GM12878 (cell line): ENCODE measurements around the gene SCAMP5. TPM values are rescaled to one million over a fixed set of nuclear protein-coding genes. Genes with fewer than 3 reads are reported as not detected.

Experiments
- ATAC-seq: fragments of 200-7000 bp; cut with Tn5 transposase; 3 replicates; pipeline ENCODE4 v1.9.1; 2020; ENCODE audit warnings: mild to moderate bottlenecking, moderate library complexity
- BruUV-seq: library from RNA; stranded (reverse); fragments of 400-500 nt; replicated peaks from 2 replicates; lab custom pipeline; 2021; lab: Mats Ljungman, UMichigan
- CTCF ChIA-PET: fragments of 300-600 bp; sonication (Branson Sonifier 250); formaldehyde crosslinking; extraction: SDS; loops from one replicate; lab custom pipeline; 2021; ENCODE audit warnings: inconsistent platforms; lab: Yijun Ruan, JAX
- POLR2A ChIA-PET: fragments of 350-600 bp; formaldehyde crosslinking; extraction: SDS; loops from one replicate; lab custom pipeline; 2021; ENCODE audit warnings: inconsistent platforms; lab: Charles Lee
- RAD21 ChIA-PET: fragments of 300-600 bp; sonication (Branson Sonifier 250); formaldehyde crosslinking; loops from one replicate; lab custom pipeline; 2023; ENCODE audit warnings: antibody characterized with exemption; ENCODE audit not compliant: unreplicated experiment; lab: Charles Lee
- SMC1A ChIA-PET: fragments of 300-600 bp; sonication (Branson Sonifier 250); formaldehyde crosslinking; loops from one replicate; lab custom pipeline; 2023; ENCODE audit not compliant: unreplicated experiment, uncharacterized antibody; lab: Charles Lee
- DNase-seq: peaks from one replicate; pipeline ENCODE4 v3.0.0-alpha.2; 2011; ENCODE audit warnings: low read depth, low spot score
- FAIRE-seq: peaks from 3 replicates; lab custom pipeline; 2011; peaks lifted over from hg19 to GRCh38; lab: Jason Lieb, UNC
- H2AFZ ChIP-seq: 2 replicates; pipeline ENCODE4 v1.6.0; 2011; ENCODE audit warnings: low read depth, low read length, control low read depth; ENCODE audit not compliant: control insufficient read depth
- H3K27ac ChIP-seq: 2 replicates; pipeline ENCODE4 v1.5.1; 2011; ENCODE audit warnings: control low read depth; ENCODE audit not compliant: control insufficient read depth, insufficient read depth
- H3K27me3 ChIP-seq, 2 experiments: replicated peaks in 1 of 2; 2 replicates each; pipeline versions ENCODE4 v1.6.0 to v1.6.1; 2011; ENCODE audit warnings: low read length in 1 of 2; ENCODE audit not compliant: control insufficient read depth in 2 of 2, insufficient read depth in 2 of 2
- H3K36me3 ChIP-seq, 2 experiments: 2 replicates each; pipeline ENCODE4 v1.5.1; 2011; ENCODE audit warnings: low read length in 1 of 2; ENCODE audit not compliant: control insufficient read depth in 2 of 2, insufficient read depth in 2 of 2
- H3K4me1 ChIP-seq: 2 replicates; pipeline ENCODE4 v1.6.1; 2011; ENCODE audit warnings: mild to moderate bottlenecking, low read length, moderate library complexity, mixed read lengths; ENCODE audit not compliant: control insufficient read depth, insufficient read depth
- H3K4me2 ChIP-seq: 2 replicates; pipeline ENCODE4 v1.6.0; 2011; ENCODE audit warnings: control low read depth; ENCODE audit not compliant: control insufficient read depth, insufficient read depth
- H3K4me3 ChIP-seq: fragments of 200-600 bp; sonication (generic); 2 replicates; pipeline ENCODE4 v1.5.1; 2016
- H3K79me2 ChIP-seq: 2 replicates; pipeline ENCODE4 v1.6.0; 2011; ENCODE audit warnings: low read length; ENCODE audit not compliant: control insufficient read depth, insufficient read depth
- H3K9ac ChIP-seq: 2 replicates; pipeline ENCODE4 v1.8.0; 2011; ENCODE audit warnings: low read length, control low read depth, mixed read lengths; ENCODE audit not compliant: control insufficient read depth, insufficient read depth
- H3K9me3 ChIP-seq: replicated peaks from 3 replicates; pipeline ENCODE4 v1.5.1; 2011; ENCODE audit warnings: mild to moderate bottlenecking, low read length; ENCODE audit not compliant: control insufficient read depth, insufficient read depth
- H4K20me1 ChIP-seq: 2 replicates; pipeline ENCODE4 v1.6.0; 2011; ENCODE audit not compliant: control insufficient read depth, insufficient read depth
- CHD4 ChIP-seq: fragments of 200-600 bp; sonication (generic); IDR thresholded peaks from 2 replicates; pipeline ENCODE4 v1.6.1; 2016; ENCODE audit warnings: mild to moderate bottlenecking
- FOS ChIP-seq: IDR thresholded peaks from 3 replicates; pipeline ENCODE4 v1.6.1; 2011; ENCODE audit warnings: borderline replicate concordance; ENCODE audit not compliant: insufficient read length; ENCODE audit errors: extremely low read depth
- FOXM1 ChIP-seq: IDR thresholded peaks from 2 replicates; pipeline ENCODE4 v1.6.1; 2012; ENCODE audit warnings: low read depth, mild to moderate bottlenecking, inconsistent platforms, low read length, moderate library complexity
- NFIC ChIP-seq: IDR thresholded peaks from 2 replicates; pipeline ENCODE4 v1.6.1; 2012; ENCODE audit warnings: low read depth, mild to moderate bottlenecking, inconsistent platforms, low read length, moderate library complexity
- POLR2A ChIP-seq: IDR thresholded peaks from 2 replicates; pipeline ENCODE4 v1.6.1; 2011; ENCODE audit warnings: low read depth, mild to moderate bottlenecking, low read length
- POU2F2 ChIP-seq: IDR thresholded peaks from 3 replicates; pipeline ENCODE4 v1.6.1; 2011; ENCODE audit warnings: low read depth, mild to moderate bottlenecking, low read length, borderline replicate concordance
- RFX5 ChIP-seq: IDR thresholded peaks from 2 replicates; pipeline ENCODE4 v1.6.1; 2011; ENCODE audit warnings: low read depth, low read length, improper control_type of control experiment
- SRF ChIP-seq, 2 experiments: IDR thresholded peaks; 2 replicates each; pipeline ENCODE4 v1.6.1; 2011; ENCODE audit warnings: low read depth in 2 of 2, low read length in 2 of 2, mild to moderate bottlenecking in 1 of 2, moderate library complexity in 1 of 2
- TCF3 ChIP-seq: IDR thresholded peaks from 2 replicates; pipeline ENCODE4 v1.6.1; 2012; ENCODE audit warnings: low read depth, mild to moderate bottlenecking, low read length, borderline replicate concordance; ENCODE audit not compliant: insufficient read depth
- ZNF24 ChIP-seq: fragments of 450-650 bp; IDR thresholded peaks from 2 replicates; pipeline ENCODE4 v1.6.1; 2017; ENCODE audit warnings: antibody characterized with exemption, mild to moderate bottlenecking
- ZNF622 ChIP-seq: fragments of 450-650 bp; IDR thresholded peaks from 2 replicates; pipeline ENCODE4 v1.6.1; 2017; ENCODE audit warnings: mild to moderate bottlenecking, inconsistent platforms
- ZZZ3 ChIP-seq: IDR thresholded peaks from 2 replicates; pipeline ENCODE4 v1.6.1; 2011; ENCODE audit warnings: low read depth; ENCODE audit not compliant: control insufficient read depth, insufficient read length
- WGBS: methylation state at CpG from one replicate; pipeline ENCODE4 v1.1.6; 2016; ENCODE audit warnings: low lambda C conversion rate; ENCODE audit not compliant: insufficient replicate concordance, insufficient coverage; ENCODE audit errors: missing lambda C conversion rate; 5-methylcytosine and 5-hydroxymethylcytosine counted together
- in situ Hi-C: fragments of 300-500 bp; cut with MboI; formaldehyde crosslinking; loops from 9 replicates; pipeline ENCODE4 v1.14.3; 2018; ENCODE audit warnings: mixed read lengths
- intact Hi-C: fragments of 100-400 bp; cut with micrococcal nuclease; formaldehyde crosslinking; loops from one replicate; pipeline ENCODE4 v1.14.2; 2022; ENCODE audit not compliant: unreplicated experiment
- polyA plus RNA-seq, 11 experiments: library from polyadenylated mRNA; depleted of rRNA in 4 of 11; unstranded in 6 of 11; stranded (reverse) in 5 of 11; fragments of >200 nt; fragmentation: Nextera tagmentation in 4 of 11; fragmentation: Illumina TruSeq in 1 of 11; extraction: Ambion mirVana in 4 of 11; extraction: Trizol in 1 of 11; gene quantifications; 1 replicate in 1 of 11; 2 replicates in 10 of 11; pipeline versions ENCODE4 v1.2.1 to v1.2.3, GENCODE V29; 2011 to 2016; ENCODE audit warnings: inconsistent platforms in 2 of 11, missing spikeins in 2 of 11, low read depth in 1 of 11
- total RNA-seq, 4 experiments: library from RNA; depleted of rRNA in 3 of 4; stranded (reverse); fragments of >200 nt in 3 of 4; fragmentation: Illumina TruSeq in 1 of 4; extraction: Trizol in 1 of 4; gene quantifications; 2 replicates each; pipeline versions ENCODE4 v1.2.1 to v1.2.3, GENCODE V29; 2013 to 2021
- TF ChIP-seq, protein P1 (sequence below): IDR thresholded peaks from 2 replicates; pipeline ENCODE4 v1.6.1; 2011; ENCODE audit warnings: mild to moderate bottlenecking, low read depth, low read length, moderate library complexity; ENCODE audit not compliant: insufficient replicate concordance

Gene SCAMP5
- total and polyA plus RNA-seq, 10 of the 15 experiments (the other 5 are each of a cell fraction or from before 2014, with no cell fraction given), result 1.6 to 41.6 (median 16.9) TPM

DNA sequence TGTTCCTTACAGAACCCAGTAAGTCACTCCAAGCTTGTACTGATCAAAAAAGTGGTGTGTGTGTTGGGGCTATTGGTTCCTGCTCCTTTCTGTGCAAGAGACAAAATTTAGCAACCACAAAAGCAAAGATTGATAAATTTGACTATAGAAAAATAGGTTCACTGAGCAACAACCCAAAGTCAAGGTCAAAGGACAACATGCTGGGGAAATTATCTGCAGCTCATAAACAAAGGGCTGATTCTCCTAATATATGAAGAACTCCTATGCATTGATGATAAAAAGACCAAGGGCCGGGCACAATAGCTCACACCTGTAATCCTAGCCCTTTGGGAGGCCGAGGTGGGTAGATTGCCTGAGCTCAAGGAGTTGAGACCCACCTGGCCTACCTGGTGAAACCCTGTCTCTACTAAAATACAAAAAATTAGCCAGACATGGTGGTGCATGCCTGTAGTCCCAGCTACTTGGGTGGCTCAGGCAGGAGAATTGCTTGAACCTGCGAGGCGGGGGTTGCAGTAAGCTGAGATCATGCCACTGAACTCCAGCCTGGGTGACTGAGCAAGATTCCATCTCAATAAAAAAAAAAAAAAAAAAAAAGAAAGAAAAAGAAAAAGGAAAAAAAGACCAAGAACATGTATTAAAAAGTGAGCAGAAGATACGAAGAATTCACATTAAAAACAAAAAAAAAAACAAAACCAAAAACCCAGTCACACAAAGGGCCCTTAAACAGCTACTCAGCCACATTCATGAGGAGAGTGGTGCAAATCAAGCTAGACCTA, 57.8 kb downstream of the SCAMP5 start:
- peaks cover 16% of the 10 kb centered on the region for H3K4me1 ChIP-seq
- no peak for FAIRE-seq
- POLR2A ChIA-PET, result interaction anchor here (0.6 to 0.9 kb wide), 6 partner anchors 12 to 660 kb away, joined by 3 to 5 read pairs (median 4); no protein-coding TSS in a partner anchor
- no peaks in the 10 kb centered on the region for H3K27me3 ChIP-seq
- 91% methylated on average over 5 of the region's 5 CpGs for WGBS
- RAD21 ChIA-PET, result no interaction called here
- SMC1A ChIA-PET, result interaction anchor here (0.9 to 1.7 kb wide), 2 partner anchors 8 to 13 kb away, joined by 3 to 11 read pairs; no protein-coding TSS in a partner anchor
- H3K79me2 ChIP-seq, result peaks cover 9% of the 10 kb centered on the region
- DNase-seq, result no peak
- in situ Hi-C loops, result no loop called here
- ATAC-seq, result no peak
- no peak overlapping the region for H3K27ac ChIP-seq
- no TSS peak for BruUV-seq
- no peak overlapping the region for H3K4me3 ChIP-seq
- no peaks in the 10 kb centered on the region for H4K20me1 ChIP-seq
- TF ChIP-seq TCF3, result no peak
- no peak for TF ChIP-seq CHD4
- TF ChIP-seq FOXM1, result no peak
- TF ChIP-seq ZZZ3, result no peak
- no peak for TF ChIP-seq FOS
- TF ChIP-seq, protein P1, sequence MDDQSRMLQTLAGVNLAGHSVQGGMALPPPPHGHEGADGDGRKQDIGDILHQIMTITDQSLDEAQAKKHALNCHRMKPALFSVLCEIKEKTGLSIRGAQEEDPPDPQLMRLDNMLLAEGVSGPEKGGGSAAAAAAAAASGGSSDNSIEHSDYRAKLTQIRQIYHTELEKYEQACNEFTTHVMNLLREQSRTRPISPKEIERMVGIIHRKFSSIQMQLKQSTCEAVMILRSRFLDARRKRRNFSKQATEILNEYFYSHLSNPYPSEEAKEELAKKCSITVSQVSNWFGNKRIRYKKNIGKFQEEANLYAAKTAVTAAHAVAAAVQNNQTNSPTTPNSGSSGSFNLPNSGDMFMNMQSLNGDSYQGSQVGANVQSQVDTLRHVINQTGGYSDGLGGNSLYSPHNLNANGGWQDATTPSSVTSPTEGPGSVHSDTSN, result no peak
- TF ChIP-seq ZNF24, result no peak
- TF ChIP-seq SRF (IDR thresholded peaks at IDR 0.05; ENCODE audit: low read depth in 2 of 2, low read length in 2 of 2), result no peak
- TF ChIP-seq POLR2A, result no peak
- no peak for TF ChIP-seq NFIC
- TF ChIP-seq POU2F2, result no peak
- TF ChIP-seq ZNF622, result no peak
- TF ChIP-seq RFX5, result no peak
- H3K9me3 ChIP-seq, result no peaks in the 10 kb centered on the region
- H3K36me3 ChIP-seq, result peaks cover 12 to 14% of the 10 kb centered on the region in 2 experiments
- no peak overlapping the region for H2AFZ ChIP-seq
- no peak overlapping the region for H3K4me2 ChIP-seq
- intact Hi-C loops, result no loop called here
- CTCF ChIA-PET, result interaction anchor here (0.6 to 1.2 kb wide), 2 partner anchors 10 to 16 kb away, joined by 3 to 5 read pairs; no protein-coding TSS in a partner anchor
- H3K9ac ChIP-seq, result no peak overlapping the region
